NB4 (cell line): ENCODE measurements around the gene DOC2B.

Source experiments
- DNase-seq: peaks from one replicate; pipeline ENCODE4 v3.0.0; 2010; ENCODE audit warnings: low read depth
- H3K4me3 ChIP-seq: one replicate; pipeline ENCODE4 v1.5.1; 2011; ENCODE audit warnings: mild to moderate bottlenecking, low read depth, low read length, moderate library complexity
- MYC ChIP-seq: IDR thresholded peaks from 2 replicates; pipeline ENCODE4 v1.6.1; 2011; ENCODE audit warnings: low read depth, low read length
- POLR2A ChIP-seq: IDR thresholded peaks from 2 replicates; pipeline ENCODE4 v1.6.1; 2011; ENCODE audit warnings: mild to moderate bottlenecking; ENCODE audit not compliant: insufficient read length; ENCODE audit errors: extremely low read depth
- TF ChIP-seq, protein P1 (sequence below): IDR thresholded peaks from 2 replicates; pipeline ENCODE4 v1.6.1; 2011; ENCODE audit warnings: low read depth, low read length
- TF ChIP-seq, protein P2 (sequence below): IDR thresholded peaks from one replicate; pipeline ENCODE4 v1.5.1; 2012; ENCODE audit warnings: low read depth, low read length

DOC2B gene

GRCh38 chr17:180381-181244, 837 bp downstream of the DOC2B start:
- no peak for DNase-seq
- no peak overlapping the region for H3K4me3 ChIP-seq
- TF ChIP-seq, protein P1, sequence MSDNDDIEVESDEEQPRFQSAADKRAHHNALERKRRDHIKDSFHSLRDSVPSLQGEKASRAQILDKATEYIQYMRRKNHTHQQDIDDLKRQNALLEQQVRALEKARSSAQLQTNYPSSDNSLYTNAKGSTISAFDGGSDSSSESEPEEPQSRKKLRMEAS: no peak
- no peak for TF ChIP-seq POLR2A

GRCh38 chr17:179781-180380, 1.6 kb downstream of the DOC2B start:
- TF ChIP-seq, protein P2, sequence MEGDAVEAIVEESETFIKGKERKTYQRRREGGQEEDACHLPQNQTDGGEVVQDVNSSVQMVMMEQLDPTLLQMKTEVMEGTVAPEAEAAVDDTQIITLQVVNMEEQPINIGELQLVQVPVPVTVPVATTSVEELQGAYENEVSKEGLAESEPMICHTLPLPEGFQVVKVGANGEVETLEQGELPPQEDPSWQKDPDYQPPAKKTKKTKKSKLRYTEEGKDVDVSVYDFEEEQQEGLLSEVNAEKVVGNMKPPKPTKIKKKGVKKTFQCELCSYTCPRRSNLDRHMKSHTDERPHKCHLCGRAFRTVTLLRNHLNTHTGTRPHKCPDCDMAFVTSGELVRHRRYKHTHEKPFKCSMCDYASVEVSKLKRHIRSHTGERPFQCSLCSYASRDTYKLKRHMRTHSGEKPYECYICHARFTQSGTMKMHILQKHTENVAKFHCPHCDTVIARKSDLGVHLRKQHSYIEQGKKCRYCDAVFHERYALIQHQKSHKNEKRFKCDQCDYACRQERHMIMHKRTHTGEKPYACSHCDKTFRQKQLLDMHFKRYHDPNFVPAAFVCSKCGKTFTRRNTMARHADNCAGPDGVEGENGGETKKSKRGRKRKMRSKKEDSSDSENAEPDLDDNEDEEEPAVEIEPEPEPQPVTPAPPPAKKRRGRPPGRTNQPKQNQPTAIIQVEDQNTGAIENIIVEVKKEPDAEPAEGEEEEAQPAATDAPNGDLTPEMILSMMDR: no peak
- TF ChIP-seq POLR2A (no peak), MYC (no peak)
- TF ChIP-seq, protein P1: no peak
- H3K4me3 ChIP-seq: no peak overlapping the region
- no peak for DNase-seq

DNA sequence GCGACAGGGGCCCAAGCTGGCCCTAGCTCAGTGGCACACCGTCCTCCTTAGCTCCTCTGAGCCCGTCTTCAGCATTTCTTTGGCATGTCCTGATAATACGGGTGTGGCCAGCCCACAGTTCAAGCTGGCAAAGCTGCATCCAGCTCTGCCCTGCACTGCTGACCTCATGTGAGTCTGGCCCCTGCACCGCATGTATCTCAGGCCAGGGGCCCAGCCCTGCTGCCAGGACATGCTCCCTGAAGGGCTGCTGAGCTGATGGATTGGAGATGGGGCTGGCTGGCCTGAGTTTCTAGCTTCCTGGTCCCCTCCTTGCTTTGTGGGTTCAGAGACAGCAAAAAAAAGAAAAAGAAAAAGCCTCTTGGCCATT, 2.4 kb downstream of the DOC2B start:
- H3K4me3 ChIP-seq: no peak overlapping the region
- TF ChIP-seq, protein P1: no peak
- TF ChIP-seq POLR2A (no peak), MYC (no peak)
- TF ChIP-seq, protein P2: no peak
- DNase-seq: no peak

DNA sequence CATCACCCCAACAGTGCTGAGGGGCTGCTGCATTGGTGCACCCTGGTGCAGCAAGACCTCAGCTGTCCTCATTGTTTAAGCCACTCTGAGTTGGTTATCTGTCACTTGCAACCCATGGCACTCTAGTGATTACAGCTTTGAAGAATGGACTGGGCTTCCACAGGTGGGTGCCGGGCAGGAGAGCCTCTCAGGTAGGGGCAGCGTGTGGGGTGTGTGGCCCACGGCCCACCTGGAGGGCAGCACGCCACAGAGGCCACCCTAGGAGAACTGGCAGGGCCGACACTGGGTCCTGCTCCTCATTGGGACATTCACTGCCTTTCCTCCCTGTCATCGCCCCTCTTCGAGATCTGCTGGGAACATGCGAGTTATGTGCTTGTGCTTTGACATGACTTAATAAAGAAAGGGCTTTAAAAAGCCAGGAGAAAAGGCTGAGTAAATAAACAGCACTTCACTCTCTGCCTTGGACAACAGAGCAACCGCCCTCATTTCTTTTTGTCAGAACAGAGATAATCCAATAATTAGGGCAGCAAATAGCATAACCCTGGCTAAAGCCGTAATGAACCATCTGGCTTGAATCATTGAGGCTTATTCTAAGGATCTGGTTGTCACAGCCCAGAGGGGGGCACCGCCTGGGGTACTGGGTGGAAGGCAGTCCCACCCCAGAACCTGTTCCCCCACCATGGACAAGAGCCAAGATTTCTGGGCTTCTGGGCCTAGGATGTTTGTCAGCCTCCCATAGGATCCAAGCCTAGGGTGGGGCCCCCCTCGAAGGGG, 3.0 kb downstream of the DOC2B start:
- DNase-seq: no peak
- no peak for TF ChIP-seq POLR2A
- TF ChIP-seq, protein P2: no peak
- TF ChIP-seq, protein P1: no peak
- TF ChIP-seq MYC: no peak
- no peak overlapping the region for H3K4me3 ChIP-seq

GRCh38 chr17:177762-178161, 3.7 kb downstream of the DOC2B start:
- H3K4me3 ChIP-seq: no peak overlapping the region
- no peak for DNase-seq
- TF ChIP-seq POLR2A (no peak), MYC (no peak)
- TF ChIP-seq, protein P2: no peak
- TF ChIP-seq, protein P1: no peak

GRCh38 chr17:177155-177554, 4.3 kb downstream of the DOC2B start:
- no peak overlapping the region for H3K4me3 ChIP-seq
- TF ChIP-seq, protein P1: no peak
- TF ChIP-seq POLR2A (no peak), MYC (no peak)
- TF ChIP-seq, protein P2: no peak
- DNase-seq: no peak
